H1 (cell line): ENCODE data around the gene DGCR8. TPM values are rescaled to one million over a fixed set of nuclear protein-coding genes. Genes with fewer than 3 reads are reported as not detected.

ENCODE experiments used
- CTCF ChIA-PET: fragments of 300-600 bp; sonication (Branson Sonifier 250); formaldehyde crosslinking; loops from one replicate; lab custom pipeline; 2021; ENCODE audit not compliant: partially characterized antibody; lab: Charles Lee
- POLR2A ChIA-PET: fragments of 300-600 bp; sonication (Branson Sonifier 250); formaldehyde crosslinking; loops from one replicate; lab custom pipeline; 2021; ENCODE audit warnings: inconsistent platforms; ENCODE audit not compliant: partially characterized antibody; lab: Charles Lee
- DNase-seq, 2 experiments: peaks; one replicate each; pipeline versions ENCODE4 v3.0.0 to v3.0.0-alpha.2; 2010 to 2022; ENCODE audit warnings: low spot score in 2 of 2, low read depth in 1 of 2, mixed read lengths in 1 of 2
- FAIRE-seq: peaks from 2 replicates; lab custom pipeline; 2011; peaks lifted over from hg19 to GRCh38; lab: Jason Lieb, UNC
- H2AFZ ChIP-seq: 2 replicates; pipeline ENCODE4 v1.8.1; 2012; ENCODE audit warnings: low read length, inconsistent platforms
- H2AK5ac ChIP-seq: 2 replicates; pipeline ENCODE4 v1.6.1; 2013; ENCODE audit warnings: low read depth, low read length
- H2BK120ac ChIP-seq: replicated peaks from 2 replicates; pipeline ENCODE3; 2013; ENCODE audit warnings: low read depth, low read length, inconsistent platforms
- H2BK12ac ChIP-seq: 2 replicates; pipeline ENCODE4 v1.6.1; 2013; ENCODE audit warnings: low read depth, low read length
- H2BK15ac ChIP-seq: 2 replicates; pipeline ENCODE4 v1.6.1; 2013; ENCODE audit warnings: low read length
- H2BK20ac ChIP-seq: 2 replicates; pipeline ENCODE4 v1.6.1; 2013; ENCODE audit warnings: low read length
- H2BK5ac ChIP-seq: 2 replicates; pipeline ENCODE4 v1.6.1; 2013; ENCODE audit warnings: low read depth, low read length
- H3K14ac ChIP-seq: 2 replicates; pipeline ENCODE4 v1.6.1; 2013; ENCODE audit warnings: inconsistent platforms; ENCODE audit not compliant: insufficient read length
- H3K18ac ChIP-seq: 2 replicates; pipeline ENCODE4 v1.6.1; 2013; ENCODE audit warnings: low read length; ENCODE audit errors: extremely low read depth
- H3K23ac ChIP-seq: 2 replicates; pipeline ENCODE4 v1.6.1; 2013; ENCODE audit warnings: inconsistent platforms; ENCODE audit not compliant: insufficient read length
- H3K23me2 ChIP-seq: 2 replicates; pipeline ENCODE4 v1.6.1; 2013; ENCODE audit warnings: low read depth, low read length
- H3K27ac ChIP-seq: 2 replicates; pipeline ENCODE4 v1.6.1; 2011; ENCODE audit warnings: low read depth, low read length, inconsistent platforms
- H3K27me3 ChIP-seq, 4 experiments: replicated peaks in 1 of 4; 1 replicate in 1 of 4; 2 replicates in 3 of 4; pipeline versions ENCODE4 v1.6.1 to v1.8.1; 2011 to 2013; ENCODE audit warnings: low read length in 3 of 4, mild to moderate bottlenecking in 3 of 4, inconsistent platforms in 2 of 4, mixed read lengths in 2 of 4, moderate library complexity in 1 of 4; ENCODE audit not compliant: control insufficient read depth in 3 of 4, insufficient read depth in 3 of 4; ENCODE audit errors: extremely low read depth in 1 of 4
- H3K36me3 ChIP-seq, 4 experiments: 2 replicates each; pipeline versions ENCODE4 v1.6.1 to v1.8.1; 2011 to 2013; ENCODE audit warnings: mild to moderate bottlenecking in 4 of 4, low read length in 3 of 4, moderate library complexity in 2 of 4, control low read depth in 1 of 4, inconsistent platforms in 1 of 4; ENCODE audit not compliant: insufficient read depth in 4 of 4, control insufficient read depth in 2 of 4
- H3K4ac ChIP-seq: replicated peaks from 2 replicates; pipeline ENCODE3; 2013; ENCODE audit warnings: low read length, low read depth, mixed read lengths, inconsistent platforms; ENCODE audit not compliant: insufficient read length
- H3K4me1 ChIP-seq, 4 experiments: replicated peaks in 1 of 4; 1 replicate in 1 of 4; 2 replicates in 3 of 4; pipeline versions ENCODE4 v1.6.1 to v1.8.1; 2011 to 2013; ENCODE audit warnings: low read length in 3 of 4, inconsistent platforms in 2 of 4, mixed read lengths in 1 of 4; ENCODE audit not compliant: insufficient read depth in 4 of 4, control insufficient read depth in 3 of 4
- H3K4me2 ChIP-seq, 2 experiments: 2 replicates each; pipeline versions ENCODE4 v1.6.1 to v1.8.1; 2011 to 2013; ENCODE audit warnings: low read depth in 2 of 2, low read length in 2 of 2, control low read depth in 1 of 2, inconsistent platforms in 1 of 2, mild to moderate bottlenecking in 1 of 2; ENCODE audit not compliant: insufficient read depth in 1 of 2
- H3K4me3 ChIP-seq, 4 experiments: fragments of 200-600, 300-600 bp in 1 of 4; sonication (generic), shearing (Covaris generic), sonication (Bioruptor Twin) in 1 of 4; 2 replicates each; pipeline versions ENCODE4 v1.5.1 to v1.8.1; 2011 to 2016; ENCODE audit warnings: low read length in 4 of 4, low read depth in 3 of 4, control low read depth in 2 of 4, inconsistent platforms in 2 of 4, mild to moderate bottlenecking in 2 of 4, mixed read lengths in 1 of 4, moderate library complexity in 1 of 4; ENCODE audit not compliant: insufficient read depth in 2 of 4; ENCODE audit errors: extremely low read depth in 1 of 4
- H3K56ac ChIP-seq: replicated peaks from 2 replicates; pipeline ENCODE3; 2013; ENCODE audit warnings: low read depth, mild to moderate bottlenecking, mixed read lengths, low read length, inconsistent platforms; ENCODE audit not compliant: insufficient read length
- H3K79me1 ChIP-seq: 2 replicates; pipeline ENCODE4 v1.6.1; 2013; ENCODE audit warnings: low read depth, low read length, control low read depth
- H3K79me2 ChIP-seq, 2 experiments: 2 replicates each; pipeline versions ENCODE4 v1.6.1 to v1.8.1; 2012 to 2013; ENCODE audit warnings: low read length in 2 of 2, mild to moderate bottlenecking in 2 of 2, inconsistent platforms in 1 of 2; ENCODE audit not compliant: insufficient read depth in 2 of 2, control insufficient read depth in 1 of 2
- H3K9ac ChIP-seq, 4 experiments: replicated peaks in 1 of 4; 1 replicate in 1 of 4; 2 replicates in 3 of 4; pipeline versions ENCODE4 v1.6.1 to v1.8.1; 2011 to 2013; ENCODE audit warnings: low read depth in 3 of 4, low read length in 3 of 4, control low read depth in 2 of 4, mild to moderate bottlenecking in 2 of 4, moderate library complexity in 2 of 4, inconsistent platforms in 1 of 4; ENCODE audit errors: extremely low read depth in 1 of 4
- H3K9me3 ChIP-seq, 2 experiments: 2 replicates each; pipeline versions ENCODE4 v1.6.1 to v1.8.1; 2012 to 2013; ENCODE audit warnings: mild to moderate bottlenecking in 2 of 2, moderate library complexity in 2 of 2, control low read depth in 1 of 2, inconsistent platforms in 1 of 2, low read depth in 1 of 2, low read length in 1 of 2, mixed read lengths in 1 of 2; ENCODE audit not compliant: insufficient read depth in 2 of 2
- H4K20me1 ChIP-seq, 2 experiments: replicated peaks in 1 of 2; 2 replicates each; pipeline versions ENCODE3 to v1.8.1; 2011 to 2013; ENCODE audit warnings: inconsistent platforms in 2 of 2, low read length in 2 of 2, mild to moderate bottlenecking in 1 of 2; ENCODE audit not compliant: insufficient read depth in 2 of 2, control insufficient read depth in 1 of 2
- H4K5ac ChIP-seq: 2 replicates; pipeline ENCODE4 v1.6.1; 2013; ENCODE audit warnings: low read length, low read depth, mixed read lengths, inconsistent platforms; ENCODE audit not compliant: insufficient read length
- H4K8ac ChIP-seq: 2 replicates; pipeline ENCODE4 v1.8.0; 2013; ENCODE audit warnings: mild to moderate bottlenecking, moderate library complexity, low read length, inconsistent platforms; ENCODE audit not compliant: insufficient read depth; ENCODE audit errors: extremely low read depth
- H4K91ac ChIP-seq: replicated peaks from 2 replicates; pipeline ENCODE3; 2013; ENCODE audit warnings: low read length, mixed read lengths, inconsistent platforms; ENCODE audit not compliant: insufficient read length
- ASH2L ChIP-seq: fragments of 200-600, 300-600 bp; sonication (generic); IDR thresholded peaks from one replicate; pipeline ENCODE4 v1.7.1; 2017; ENCODE audit warnings: low read length
- CTBP2 ChIP-seq: IDR thresholded peaks from 2 replicates; pipeline ENCODE4 v1.7.0; 2011; ENCODE audit warnings: borderline replicate concordance, mild to moderate bottlenecking, moderate library complexity, mixed read lengths, low read length; ENCODE audit not compliant: insufficient read depth, insufficient read length
- NANOG ChIP-seq: IDR thresholded peaks from 2 replicates; pipeline ENCODE4 v1.6.1; 2011; ENCODE audit warnings: low read length, low read depth, mild to moderate bottlenecking, inconsistent platforms; ENCODE audit not compliant: insufficient read depth, poor library complexity, severe bottlenecking
- SIN3A ChIP-seq, 2 experiments: IDR thresholded peaks in 1 of 2; conservative IDR thresholded peaks in 1 of 2; 2 replicates each; pipeline ENCODE4 v1.6.1; 2011 to 2012; ENCODE audit warnings: low read length in 2 of 2, improper control_type of control experiment in 1 of 2, low read depth in 1 of 2, mild to moderate bottlenecking in 1 of 2
- SUZ12 ChIP-seq: fragments of 200-600 bp; sonication (generic); IDR thresholded peaks from 2 replicates; pipeline ENCODE4 v1.6.1; 2012; ENCODE audit warnings: mild to moderate bottlenecking, inconsistent platforms, low read length, moderate library complexity, mixed read lengths
- TAF1 ChIP-seq: IDR thresholded peaks from 2 replicates; pipeline ENCODE4 v1.6.1; 2011; ENCODE audit warnings: mild to moderate bottlenecking, low read depth, low read length
- ZNF274 ChIP-seq: IDR thresholded peaks from 2 replicates; pipeline ENCODE4 v1.7.0; 2012; ENCODE audit warnings: low read length, borderline replicate concordance; ENCODE audit errors: extremely low read depth
- WGBS, 2 experiments: shearing (Covaris generic) in 1 of 2; methylation state at CpG; one replicate each; pipeline versions ENCODE4 v1.1.6 to v1.1.7; 2013 to 2015; ENCODE audit warnings: low lambda C conversion rate in 2 of 2, mixed read lengths in 2 of 2, inconsistent platforms in 1 of 2, low coverage in 1 of 2, missing lambda C conversion rate in 1 of 2; ENCODE audit not compliant: insufficient replicate concordance in 2 of 2, insufficient coverage in 1 of 2, insufficient read length in 1 of 2; ENCODE audit errors: extremely low coverage in 1 of 2, missing lambda C conversion rate in 1 of 2; 5-methylcytosine and 5-hydroxymethylcytosine counted together
- polyA plus RNA-seq, 7 experiments: library from polyadenylated mRNA; depleted of rRNA in 3 of 7; stranded (reverse) in 5 of 7; unstranded in 2 of 7; fragments of >200 nt in 5 of 7; fragments of 200-250 nt in 2 of 7; gene quantifications; 1 replicate in 5 of 7; 2 replicates in 1 of 7; 4 replicates in 1 of 7; pipeline versions ENCODE4 v1.2.1 to v1.2.3, GENCODE V29; 2011 to 2013; ENCODE audit warnings: missing spikeins in 2 of 7, mixed read lengths in 2 of 7
- total RNA-seq: library from RNA; stranded (reverse); fragmentation: NEBNext Ultra II Directional; extraction: Animal tissue kit (Norgen Biotek cat#: 25700); gene quantifications from 2 replicates; pipeline ENCODE4 v1.2.1, GENCODE V29; 2021
- TF ChIP-seq, protein P1 (sequence below): IDR thresholded peaks from 2 replicates; pipeline ENCODE4 v1.6.1; 2012; ENCODE audit warnings: inconsistent platforms

DGCR8 gene
- total and polyA plus RNA-seq, 2 of the 8 experiments (the other 6 are each of a cell fraction or from before 2014, with no cell fraction given) = 23.7 to 43.7 TPM

DNA sequence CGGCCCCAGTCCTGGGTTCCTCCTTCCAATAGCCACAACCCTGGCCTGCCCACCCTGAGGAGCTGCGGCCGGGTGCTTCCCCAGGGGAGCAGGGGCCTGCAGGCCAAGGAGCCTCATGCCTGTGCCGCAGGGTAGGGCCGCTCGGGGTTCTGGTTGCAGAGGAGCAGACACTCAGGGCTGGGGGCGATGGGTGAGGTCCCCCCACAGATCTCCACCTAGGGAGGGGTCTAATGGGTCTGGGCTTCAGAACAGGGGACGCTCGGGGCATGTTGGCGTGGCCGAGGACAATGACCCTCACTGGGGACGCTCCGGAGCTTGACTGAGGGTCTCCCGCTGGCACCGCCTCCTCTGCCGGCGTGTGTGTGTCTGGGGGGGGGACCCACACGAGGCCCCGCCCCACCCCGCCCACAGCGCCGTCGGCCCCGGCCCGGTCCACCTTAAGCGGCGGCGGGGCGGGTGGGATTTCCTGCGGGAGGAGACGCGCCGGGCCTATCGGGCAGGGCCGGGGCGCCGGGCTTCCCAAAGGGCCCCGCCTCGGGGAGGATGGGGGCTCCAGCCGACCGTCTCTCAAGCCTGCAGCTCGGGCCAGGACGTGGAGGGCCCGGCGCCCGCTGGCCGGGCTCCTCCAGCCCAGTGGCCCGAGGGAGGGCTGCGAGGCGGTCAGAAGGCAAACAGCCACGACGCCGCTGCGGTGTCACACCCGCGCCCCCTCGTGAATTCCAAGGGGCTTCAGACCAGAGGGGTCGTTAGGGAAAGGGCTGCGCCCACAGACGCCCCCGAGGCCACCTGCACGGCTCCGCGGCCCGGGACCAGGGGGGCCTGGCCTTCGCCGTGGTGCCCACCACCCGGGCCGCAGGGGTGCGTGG lies 50.9 kb downstream of the DGCR8 start:
- no peak for FAIRE-seq
- no peak for TF ChIP-seq SUZ12
- no peak for TF ChIP-seq NANOG
- TF ChIP-seq, protein P1, sequence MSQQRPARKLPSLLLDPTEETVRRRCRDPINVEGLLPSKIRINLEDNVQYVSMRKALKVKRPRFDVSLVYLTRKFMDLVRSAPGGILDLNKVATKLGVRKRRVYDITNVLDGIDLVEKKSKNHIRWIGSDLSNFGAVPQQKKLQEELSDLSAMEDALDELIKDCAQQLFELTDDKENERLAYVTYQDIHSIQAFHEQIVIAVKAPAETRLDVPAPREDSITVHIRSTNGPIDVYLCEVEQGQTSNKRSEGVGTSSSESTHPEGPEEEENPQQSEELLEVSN = no peak
- no peak for TF ChIP-seq ASH2L
- TF ChIP-seq ZNF274 = no peak
- TF ChIP-seq TAF1 = 0 out of 2 replicates have a peak, but pooled peaks have one; percentile 19
- no peak for TF ChIP-seq CTBP2
- peak in 1 of 2 experiments; percentile 31; a peak in 1 of 4 replicates for TF ChIP-seq SIN3A (conservative IDR thresholded peaks at IDR 0.05 in 1 of 2, IDR thresholded peaks at IDR 0.05 in 1 of 2; ENCODE audit: low read depth in 1 of 2, low read length in 2 of 2)

More for the DNA sequence above, 50.9 kb downstream of the DGCR8 start:
- H3K36me3 ChIP-seq = peaks cover 8 to 22% (median 11%) of the 10 kb centered on the region in 4 experiments; a peak in 6 of 8 replicates
- H2BK5ac ChIP-seq = no peak overlapping the region
- ChIA-PET CTCF (interaction anchor here (1.0 to 2.6 kb wide), 7 partner anchors 10 to 163 kb away, joined by 3 to 18 read pairs (median 4); partner anchors contain the start of gene RANBP1), POLR2A (interaction anchor here (0.6 to 8.3 kb wide), 11 partner anchors 7 to 154 kb away, joined by 3 to 223 read pairs (median 8); partner anchors contain the start of genes RANBP1 and TRMT2A)
- H2AK5ac ChIP-seq = 0 out of 2 replicates have a peak overlapping the region, but pooled peaks have one; percentile 33
- no peak overlapping the region for H2BK120ac ChIP-seq
- H3K18ac ChIP-seq = no peak overlapping the region; the same call in 1 of the 2 replicates
- peak overlapping the region; percentile 60; the same call in 1 of the 2 replicates for H2AFZ ChIP-seq
- no peak overlapping the region for H3K23ac ChIP-seq
- peak overlapping the region; percentile 13 for H3K4ac ChIP-seq
- peaks cover 0 to 8% of the 10 kb centered on the region in 2 experiments; a peak in 1 of 4 replicates for H3K79me2 ChIP-seq
- peaks cover 7% of the 10 kb centered on the region for H3K79me1 ChIP-seq
- H4K8ac ChIP-seq = no peak overlapping the region; the same call in 1 of the 2 replicates
- no peak overlapping the region for H4K91ac ChIP-seq
- no peaks in the 10 kb centered on the region for H3K9me3 ChIP-seq
- H2BK15ac ChIP-seq = peak overlapping the region; percentile 84
- no peak overlapping the region; the same call in 1 of the 2 replicates for H3K27ac ChIP-seq
- peaks cover 0 to 12% (median 7%) of the 10 kb centered on the region in 4 experiments; a peak in 4 of 7 replicates for H3K4me1 ChIP-seq
- peak overlapping the region; percentile 26 for H4K5ac ChIP-seq
- H3K4me2 ChIP-seq = peak overlapping the region; percentile 58 to 67
- H3K23me2 ChIP-seq = peaks cover 7% of the 10 kb centered on the region; the same call in 1 of the 2 replicates
- H3K56ac ChIP-seq = peak overlapping the region; percentile 59
- H4K20me1 ChIP-seq = peaks cover 11 to 29% of the 10 kb centered on the region in 2 experiments
- no peak overlapping the region for H2BK20ac ChIP-seq
- WGBS, 2 experiments = 14% methylated on average over 41 of the region's 70 CpGs; no CpG with 5 or more reads in 1 of the 2 experiments
- no peaks in the 10 kb centered on the region; a peak in 2 of 7 replicates for H3K27me3 ChIP-seq
- no peak overlapping the region for H3K14ac ChIP-seq
- H3K4me3 ChIP-seq = peak overlapping the region; percentile 47 to 76 (median 54)
- no peak overlapping the region for H3K9ac ChIP-seq
- DNase-seq = peak in 1 of 2 experiments; percentile 82
- H2BK12ac ChIP-seq = no peak overlapping the region
